SK-N-SH treated with all-trans-retinoic acid at 6 μM for 48 hours (cell line): ENCODE data around the gene SASH1.
A peak's percentile ranks its signal among the peaks of the same experiment; 100 is the strongest.

Source experiments
- ATAC-seq: fragments of 200-7000 bp; cut with Tn5 transposase; 3 replicates; pipeline ENCODE4 v1.9.1; 2020; ENCODE audit warnings: mild to moderate bottlenecking, moderate library complexity
- ARNTL ChIP-seq: fragments of 450-650 bp; formaldehyde crosslinking; IDR thresholded peaks from 2 replicates; pipeline ENCODE4 v1.5.0; 2020; ENCODE audit warnings: low read depth, mild to moderate bottlenecking, moderate library complexity, borderline replicate concordance
- CREB5 ChIP-seq: fragments of 250-450 bp; sonication (Bioruptor Pico); IDR thresholded peaks from 2 replicates; pipeline ENCODE4 v1.5.1; 2020; ENCODE audit warnings: low read depth, mild to moderate bottlenecking, moderate library complexity
- CSDC2 ChIP-seq: fragments of 250-450 bp; sonication (Bioruptor Pico); IDR thresholded peaks from 2 replicates; pipeline ENCODE4 v1.5.0; 2020; ENCODE audit warnings: mild to moderate bottlenecking, moderate library complexity
- CSRNP3 ChIP-seq: fragments of 250-450 bp; sonication (Bioruptor Pico); IDR thresholded peaks from 2 replicates; pipeline ENCODE4 v1.5.1; 2021; ENCODE audit warnings: mild to moderate bottlenecking, moderate library complexity
- ESRRG ChIP-seq: fragments of 250-450 bp; sonication (Bioruptor Pico); IDR thresholded peaks from 2 replicates; pipeline ENCODE4 v1.6.1; 2021; ENCODE audit warnings: mild to moderate bottlenecking
- GLIS3 ChIP-seq: fragments of 250-450 bp; sonication (Bioruptor Pico); IDR thresholded peaks from 2 replicates; pipeline ENCODE4 v1.5.0; 2020; ENCODE audit warnings: mild to moderate bottlenecking, moderate library complexity
- ISL1 ChIP-seq: fragments of 250-450 bp; sonication (Bioruptor Pico); IDR thresholded peaks from 2 replicates; pipeline ENCODE4 v2.1.2; 2022; ENCODE audit warnings: mild to moderate bottlenecking, moderate library complexity
- OSR1 ChIP-seq: fragments of 250-450 bp; sonication (Bioruptor Pico); IDR thresholded peaks from 2 replicates; pipeline ENCODE4 v1.8.0; 2022; ENCODE audit warnings: moderate library complexity, mild to moderate bottlenecking, inconsistent platforms
- PATZ1 ChIP-seq: fragments of 250-450 bp; sonication (Bioruptor Pico); IDR thresholded peaks from 2 replicates; pipeline ENCODE4 v1.8.0; 2020; ENCODE audit warnings: mild to moderate bottlenecking, moderate library complexity, borderline replicate concordance
- POU6F1 ChIP-seq: fragments of 250-450 bp; sonication (Bioruptor Pico); IDR thresholded peaks from 2 replicates; pipeline ENCODE4 v1.8.0; 2021; ENCODE audit warnings: low read depth, mild to moderate bottlenecking, moderate library complexity, borderline replicate concordance
- PPARA ChIP-seq: fragments of 250-450 bp; sonication (Bioruptor Pico); IDR thresholded peaks from 2 replicates; pipeline ENCODE4 v1.5.0; 2020; ENCODE audit warnings: mild to moderate bottlenecking, borderline replicate concordance
- RARB ChIP-seq: fragments of 250-450 bp; sonication (Bioruptor Pico); IDR thresholded peaks from 2 replicates; pipeline ENCODE4 v1.8.0; 2021; ENCODE audit warnings: mild to moderate bottlenecking, moderate library complexity
- SNAI2 ChIP-seq: fragments of 250-450 bp; sonication (Bioruptor Pico); IDR thresholded peaks from 2 replicates; pipeline ENCODE4 v1.5.0; 2020; ENCODE audit warnings: mild to moderate bottlenecking, moderate library complexity
- TCF4 ChIP-seq: fragments of 250-450 bp; sonication (Bioruptor Pico); IDR thresholded peaks from 2 replicates; pipeline ENCODE4 v1.8.0; 2021; ENCODE audit warnings: mild to moderate bottlenecking, moderate library complexity, borderline replicate concordance
- TOX ChIP-seq: fragments of 250-450 bp; sonication (Bioruptor Pico); IDR thresholded peaks from 2 replicates; pipeline ENCODE4 v1.8.0; 2021; ENCODE audit warnings: mild to moderate bottlenecking, moderate library complexity, borderline replicate concordance
- ZC3H10 ChIP-seq: fragments of 250-450 bp; sonication (Bioruptor Pico); IDR thresholded peaks from 2 replicates; pipeline ENCODE4 v1.5.1; 2021; ENCODE audit warnings: mild to moderate bottlenecking, moderate library complexity
- ZFP3 ChIP-seq: fragments of 250-450 bp; sonication (Bioruptor Pico); IDR thresholded peaks from 2 replicates; pipeline ENCODE4 v1.5.0; 2020; ENCODE audit warnings: mild to moderate bottlenecking, moderate library complexity
- ZFP30 ChIP-seq: fragments of 450-650 bp; formaldehyde crosslinking; IDR thresholded peaks from 2 replicates; pipeline ENCODE4 v1.5.0; 2022; ENCODE audit warnings: mild to moderate bottlenecking, moderate library complexity
- ZNF565 ChIP-seq: fragments of 450-650 bp; formaldehyde crosslinking; conservative IDR thresholded peaks from 2 replicates; pipeline ENCODE4 v1.5.0; 2020; ENCODE audit warnings: low read depth, mild to moderate bottlenecking, moderate library complexity
- ZNF70 ChIP-seq: fragments of 450-650 bp; formaldehyde crosslinking; IDR thresholded peaks from 2 replicates; pipeline ENCODE4 v1.5.0; 2020; ENCODE audit warnings: mild to moderate bottlenecking, moderate library complexity
- ZNF8 ChIP-seq: fragments of 450-650 bp; formaldehyde crosslinking; IDR thresholded peaks from 2 replicates; pipeline ENCODE4 v1.5.0; 2020; ENCODE audit warnings: mild to moderate bottlenecking, moderate library complexity

Gene SASH1

GRCh38 chr6:148328876-148329555 is 13.6 kb upstream of the SASH1 start:
- peak; percentile 10; the same call in 2 of the 3 replicates for ATAC-seq
- TF ChIP-seq CSRNP3 (CRISPR knock-in tag) (no peak), POU6F1 (CRISPR knock-in tag) (no peak), ZC3H10 (CRISPR knock-in tag) (no peak), TOX (no peak), TCF4 (no peak), CSDC2 (CRISPR knock-in tag) (no peak), ZFP3 (CRISPR knock-in tag) (no peak), ESRRG (no peak), ARNTL (CRISPR knock-in tag) (no peak), CREB5 (CRISPR knock-in tag) (no peak), ZNF8 (CRISPR knock-in tag) (no peak), RARB (CRISPR knock-in tag) (no peak), PPARA (CRISPR knock-in tag) (no peak), SNAI2 (no peak), ZNF565 (no peak)
- TF ChIP-seq, all 23 proteins: peak for 0

- TF ChIP-seq CSRNP3 (CRISPR knock-in tag) (no peak), ZNF565 (no peak), TOX (0 out of 2 replicates have a peak, but pooled peaks have one; percentile 6), OSR1 (no peak), ZNF8 (CRISPR knock-in tag) (no peak)
- ATAC-seq: peak; percentile 73
Observed at GRCh38 chr6:148329596-148330381, 12.8 kb upstream of the SASH1 start.

GRCh38 chr6:148332088-148332487 is 10.6 kb upstream of the SASH1 start:
- no peak for TF ChIP-seq GLIS3 (CRISPR knock-in tag)
- TF ChIP-seq ARNTL (CRISPR knock-in tag): no peak
- no peak for TF ChIP-seq RARB (CRISPR knock-in tag)
- TF ChIP-seq CSDC2 (CRISPR knock-in tag): no peak
- no peak for TF ChIP-seq PPARA (CRISPR knock-in tag)
- no peak for TF ChIP-seq ZFP30
- TF ChIP-seq POU6F1 (CRISPR knock-in tag): no peak
- no peak for TF ChIP-seq SNAI2
- no peak for TF ChIP-seq ZNF70 (CRISPR knock-in tag)
- TF ChIP-seq ZFP3 (CRISPR knock-in tag): no peak
- no peak for TF ChIP-seq ZC3H10 (CRISPR knock-in tag)
- no peak for TF ChIP-seq CREB5 (CRISPR knock-in tag)
- TF ChIP-seq TOX: no peak
- TF ChIP-seq ZNF8 (CRISPR knock-in tag): no peak
- TF ChIP-seq TCF4: no peak
- no peak for TF ChIP-seq CSRNP3 (CRISPR knock-in tag)
- TF ChIP-seq ISL1 (CRISPR knock-in tag): no peak
- no peak for TF ChIP-seq PATZ1 (CRISPR knock-in tag)
- no peak for TF ChIP-seq ESRRG
- no peak for TF ChIP-seq ZNF565
- no peak for ATAC-seq
